GM23248 (cell line): Measurements from ENCODE around the gene IPP.

Experiments
- EZH2 ChIP-seq: fragments of 200-600 bp; sonication (generic); IDR thresholded peaks from 2 replicates; pipeline ENCODE4 v1.6.1; 2018; ENCODE audit warnings: antibody characterized with exemption, mild to moderate bottlenecking; ENCODE audit not compliant: insufficient read depth, poor library complexity, severe bottlenecking
- EZH2phosphoT487 ChIP-seq: fragments of 200-600 bp; sonication (generic); IDR thresholded peaks from 2 replicates; pipeline ENCODE4 v1.6.1; 2018; ENCODE audit warnings: antibody characterized with exemption, moderate library complexity, mild to moderate bottlenecking, low read depth; ENCODE audit not compliant: insufficient read depth

- TF ChIP-seq EZH2 (no peak), EZH2phosphoT487 (no peak)
These were observed 81.9 kb downstream of the IPP start for GRCh38 chr1:45668526-45668925.
